Testis (tissue), 2 donors: Measurements from ENCODE around the gene HSPA8.

Experiments
- POLR2A ChIP-seq: fragments of 450-650 bp; IDR thresholded peaks from one replicate; pipeline ENCODE4 v1.6.1; 2017; ENCODE audit warnings: antibody characterized with exemption, mild to moderate bottlenecking, moderate library complexity
- TF ChIP-seq, protein P1 (sequence below), 3 experiments: fragments of 450-650 bp in 2 of 3; fragments of 200-600 bp in 1 of 3; sonication (generic) in 1 of 3; IDR thresholded peaks; one replicate each; pipeline ENCODE4 v1.5.1; 2016 to 2019; ENCODE audit warnings: antibody characterized with exemption in 3 of 3, mild to moderate bottlenecking in 2 of 3, moderate library complexity in 1 of 3

DNA sequence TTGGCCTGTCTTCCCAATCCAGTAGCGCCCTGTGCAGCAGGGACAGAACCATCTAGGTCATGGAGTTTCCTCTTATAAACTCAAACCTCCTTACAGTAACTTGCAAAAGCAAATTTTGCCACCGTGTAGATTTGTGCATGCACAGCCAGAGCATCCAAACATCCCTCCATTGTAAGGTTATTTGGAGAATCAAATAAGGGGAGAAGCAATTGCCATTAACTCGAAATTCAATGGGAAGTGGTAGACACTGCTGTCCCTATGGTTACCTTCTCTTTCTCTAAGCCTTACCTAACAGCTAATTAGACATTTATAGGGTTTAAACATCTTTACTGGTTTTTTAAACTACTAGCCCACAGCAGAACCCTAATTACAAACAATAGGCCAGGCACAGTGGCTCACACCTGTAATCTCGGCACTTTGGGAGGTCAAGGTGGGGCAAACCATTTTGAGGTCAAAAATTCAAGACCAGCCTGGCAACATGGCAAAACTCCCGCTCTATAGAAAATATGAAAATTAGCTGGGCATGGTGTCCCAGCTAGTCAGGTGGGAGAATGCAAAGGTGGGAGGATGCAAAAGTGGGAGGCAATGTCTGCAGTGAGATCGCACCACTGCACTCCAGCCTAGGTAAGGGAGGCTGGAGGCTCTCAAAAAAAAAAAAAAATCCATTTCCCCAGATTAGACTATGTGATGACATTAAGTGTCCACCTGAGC, 6.6 kb downstream of the HSPA8 start:
- TF ChIP-seq, protein P1, sequence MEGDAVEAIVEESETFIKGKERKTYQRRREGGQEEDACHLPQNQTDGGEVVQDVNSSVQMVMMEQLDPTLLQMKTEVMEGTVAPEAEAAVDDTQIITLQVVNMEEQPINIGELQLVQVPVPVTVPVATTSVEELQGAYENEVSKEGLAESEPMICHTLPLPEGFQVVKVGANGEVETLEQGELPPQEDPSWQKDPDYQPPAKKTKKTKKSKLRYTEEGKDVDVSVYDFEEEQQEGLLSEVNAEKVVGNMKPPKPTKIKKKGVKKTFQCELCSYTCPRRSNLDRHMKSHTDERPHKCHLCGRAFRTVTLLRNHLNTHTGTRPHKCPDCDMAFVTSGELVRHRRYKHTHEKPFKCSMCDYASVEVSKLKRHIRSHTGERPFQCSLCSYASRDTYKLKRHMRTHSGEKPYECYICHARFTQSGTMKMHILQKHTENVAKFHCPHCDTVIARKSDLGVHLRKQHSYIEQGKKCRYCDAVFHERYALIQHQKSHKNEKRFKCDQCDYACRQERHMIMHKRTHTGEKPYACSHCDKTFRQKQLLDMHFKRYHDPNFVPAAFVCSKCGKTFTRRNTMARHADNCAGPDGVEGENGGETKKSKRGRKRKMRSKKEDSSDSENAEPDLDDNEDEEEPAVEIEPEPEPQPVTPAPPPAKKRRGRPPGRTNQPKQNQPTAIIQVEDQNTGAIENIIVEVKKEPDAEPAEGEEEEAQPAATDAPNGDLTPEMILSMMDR (IDR thresholded peaks at IDR 0.05): no peak
- no peak for TF ChIP-seq POLR2A
